Heart right ventricle (tissue), 16 donors: ENCODE measurements around the gene EFTUD2. TPM values are rescaled to one million over a fixed set of nuclear protein-coding genes. Genes with fewer than 3 reads are reported as not detected.

Experiments
- ATAC-seq, 8 donors: fragments of 200-7000 bp; cut with Tn5 transposase; one replicate each; pipeline ENCODE4 v1.9.1; 2020; ENCODE audit warnings: mild to moderate bottlenecking in 8 of 8, moderate library complexity in 8 of 8, moderate number of reproducible peaks in 1 of 8
- DNase-seq, 2 donors: peaks; one replicate each; pipeline ENCODE4 v3.0.0-alpha.2; 2020
- H3K27ac ChIP-seq, 10 donors: fragments of 200-600 bp; sonication (generic) in 2 of 10; one replicate each; pipeline versions ENCODE4 v1.5.0 to v1.8.0; 2020 to 2022; ENCODE audit warnings: mild to moderate bottlenecking in 3 of 10
- H3K27me3 ChIP-seq, 7 donors: fragments of 200-600 bp; one replicate each; pipeline ENCODE4 v1.8.0; 2021 to 2022; ENCODE audit warnings: mild to moderate bottlenecking in 2 of 7
- H3K36me3 ChIP-seq, 9 donors: fragments of 200-600 bp; sonication (generic) in 1 of 9; one replicate each; pipeline versions ENCODE4 v1.5.0 to v1.8.0; 2020 to 2022; ENCODE audit warnings: mild to moderate bottlenecking in 2 of 9
- H3K4me1 ChIP-seq, 9 donors: fragments of 200-600 bp; sonication (generic) in 1 of 9; one replicate each; pipeline versions ENCODE4 v1.5.0 to v1.8.0; 2020 to 2022; ENCODE audit warnings: mild to moderate bottlenecking in 4 of 9
- H3K4me3 ChIP-seq, 10 donors: fragments of 200-600 bp; sonication (generic) in 2 of 10; one replicate each; pipeline versions ENCODE4 v1.5.0 to v1.8.0; 2020 to 2022; ENCODE audit warnings: mild to moderate bottlenecking in 7 of 10, moderate library complexity in 2 of 10
- H3K9me3 ChIP-seq, 11 donors: fragments of 200-600 bp in 10 of 11; sonication (generic) in 2 of 11; one replicate each; pipeline versions ENCODE4 v1.5.0 to v1.8.0; 2013 to 2022; ENCODE audit warnings: mild to moderate bottlenecking in 2 of 11, control low read depth in 1 of 11, moderate library complexity in 1 of 11
- CTCF ChIP-seq, 9 donors: fragments of 200-600 bp; sonication (generic) in 2 of 9; IDR thresholded peaks; one replicate each; pipeline versions ENCODE4 v1.5.0 to v1.8.0; 2021 to 2022; ENCODE audit warnings: antibody characterized with exemption in 9 of 9, mild to moderate bottlenecking in 5 of 9, moderate library complexity in 1 of 9
- WGBS, 2 donors: extraction: QIAGEN DNeasy Blood & Tissue Kit; methylation state at CpG; one replicate each; pipeline ENCODE4 v1.1.7; 2013; ENCODE audit warnings: inconsistent platforms in 1 of 2; 5-methylcytosine and 5-hydroxymethylcytosine counted together
- intact Hi-C, 10 donors: fragments of 100-400 bp; cut with DNase I; formaldehyde crosslinking; loops; one replicate each; pipeline versions ENCODE4 v1.11.1 to v1.14.2; 2022
- polyA plus RNA-seq, 2 donors: library from polyadenylated mRNA; stranded (reverse); fragments of 200-250 nt; gene quantifications; one replicate each; pipeline ENCODE4 v1.2.3, GENCODE V29; 2013
- total RNA-seq, 10 donors: library from RNA; stranded (reverse); fragmentation: NEBNext Ultra II Directional in 3 of 10; extraction: Animal tissue kit (Norgen Biotek cat#: 25700) in 3 of 10; gene quantifications; one replicate each; pipeline versions ENCODE4 v1.2.1 to v1.2.4, GENCODE V29; 2021 to 2023
- donor health status: Arrhythmogenic right ventricular cardiomyopathy.
- donor health status: ischemic (EF 13 %, LVEDD 7.1; RV severe dilation, severe dysfunction).
- donor health status: healthy with polysubstance abuse.
- donor health status: DM: no; HTN: yes; CAD: no.
- donor health status: DM: no; HTN: no; CAD: no.
- donor health status: ischemic (EF 25% LVEDD 6.9; RV normal size, moderate dysfunction).
- donor health status: ischemic (EF 25% LVEDD 5.7; RV mildly dilated, moderate dysfunction).
- donor health status: healthy.
- donor health status: DM: yes; HTN: yes; CAD: no.
- donor health status: Ischemic cardiomyopathy.
- donor health status: ischemic (EF 35%, LVEDD 5.7; RV mildly dilated, moderate dysfunction).
- donor health status: nonischemic (EF 11% LVEDD 7.7; RV severe dilation, severe dysfunction).
- donor health status: DM: yes; HTN: yes; CAD: no.
- donor health status: PGD.
- donor health status: ischemic (EF 29% LVEDD 5.4; RV normal size, mild dysfunction).
- donor health status: nonischemic (EF 23%, LVEDD 6.1; RV moderate dilation, normal function).

The EFTUD2 gene
- total and polyA plus RNA-seq, 12 donors, result 21.6 to 78.2 (median 61.5) TPM

GRCh38 chr17:44862278-44862914 is 36.8 kb downstream of the EFTUD2 start:
- Histone ChIP-seq H3K9me3 (no peaks in the 10 kb centered on the region), H3K4me1 (peaks cover 0 to 12% (median 0%) of the 10 kb centered on the region in 9 donors), H3K4me3 (no peak overlapping the region), H3K27ac (no peak overlapping the region), H3K27me3 (no peaks in the 10 kb centered on the region), H3K36me3 (peaks cover 0 to 98% (median 68%) of the 10 kb centered on the region in 9 donors)
- WGBS, 2 donors, result 87 to 88% methylated on average over 9 of the region's 9 CpGs
- intact Hi-C loops, result loop anchor here in 1 of 10 donors (5.0 kb wide), 1 partner anchor 85 kb away; no protein-coding TSS in a partner anchor
- no peak for ATAC-seq
- TF ChIP-seq CTCF (IDR thresholded peaks at IDR 0.05), result no peak
- DNase-seq, result no peak

DNA sequence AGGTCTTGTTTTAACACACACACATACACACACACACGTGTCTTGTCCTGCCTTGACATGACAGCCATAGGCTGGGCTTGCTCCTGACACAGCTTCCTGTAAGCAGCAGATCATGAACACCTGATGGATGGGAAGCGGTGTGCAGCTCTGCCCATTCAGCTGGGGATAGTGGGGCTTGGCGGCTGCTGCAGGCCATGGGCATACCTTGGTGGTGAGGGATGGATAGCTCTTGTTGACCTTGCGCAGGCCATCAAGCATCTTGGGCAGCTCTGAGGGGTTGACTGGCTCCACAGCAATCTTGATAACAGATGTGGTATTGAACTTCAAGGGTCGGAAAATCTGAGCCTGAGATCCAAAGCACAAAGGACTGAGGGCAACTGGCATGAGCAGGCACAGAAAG is 39.5 kb downstream of the EFTUD2 start:
- TF ChIP-seq CTCF (IDR thresholded peaks at IDR 0.05), result no peak
- no peak for ATAC-seq
- no peaks in the 10 kb centered on the region for H3K9me3 ChIP-seq
- H3K4me3 ChIP-seq, result no peak overlapping the region
- H3K27ac ChIP-seq, result no peak overlapping the region
- no peaks in the 10 kb centered on the region for H3K27me3 ChIP-seq
- WGBS, 2 donors, result 87 to 94% methylated on average over 5 of the region's 5 CpGs
- peaks cover 0 to 4% (median 0%) of the 10 kb centered on the region in 9 donors for H3K4me1 ChIP-seq
- intact Hi-C loops, result loop anchor here in 1 of 10 donors (5.0 kb wide), 1 partner anchor 82 kb away; no protein-coding TSS in a partner anchor
- DNase-seq, result no peak
- H3K36me3 ChIP-seq, result peaks cover 0 to 100% (median 92%) of the 10 kb centered on the region in 9 donors

DNA sequence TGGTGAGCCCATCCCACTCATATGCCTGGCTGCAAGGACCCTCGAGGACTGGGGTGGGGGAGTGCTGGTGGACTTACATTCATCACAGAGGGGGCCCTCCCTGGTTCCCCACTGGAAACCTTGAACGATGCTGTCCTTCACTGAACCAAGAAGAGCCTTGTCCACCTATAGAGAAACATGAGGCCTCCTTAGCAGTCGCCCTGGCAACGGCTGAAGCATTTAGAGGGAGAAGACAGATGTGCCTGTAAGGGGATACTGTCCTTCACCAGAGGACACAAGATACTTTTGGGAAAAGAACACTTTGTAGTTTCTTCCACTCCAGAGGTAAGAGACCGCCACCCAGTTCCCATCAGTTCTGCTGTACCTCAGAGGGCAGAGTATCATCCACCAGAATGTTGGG is 45.1 kb downstream of the EFTUD2 start:
- H3K36me3 ChIP-seq, result peaks cover 3 to 99% (median 75%) of the 10 kb centered on the region in 9 donors
- no peaks in the 10 kb centered on the region for H3K9me3 ChIP-seq
- DNase-seq (no peak), ATAC-seq (no peak)
- no peak overlapping the region for H3K27ac ChIP-seq
- H3K4me1 ChIP-seq, result peaks cover 0 to 5% (median 0%) of the 10 kb centered on the region in 9 donors
- intact Hi-C loops, result no loop called here
- TF ChIP-seq CTCF (IDR thresholded peaks at IDR 0.05), result no peak
- no peaks in the 10 kb centered on the region for H3K27me3 ChIP-seq
- WGBS, 2 donors, result 94 to 97% methylated on average over 5 of the region's 5 CpGs
- H3K4me3 ChIP-seq, result no peak overlapping the region

DNA sequence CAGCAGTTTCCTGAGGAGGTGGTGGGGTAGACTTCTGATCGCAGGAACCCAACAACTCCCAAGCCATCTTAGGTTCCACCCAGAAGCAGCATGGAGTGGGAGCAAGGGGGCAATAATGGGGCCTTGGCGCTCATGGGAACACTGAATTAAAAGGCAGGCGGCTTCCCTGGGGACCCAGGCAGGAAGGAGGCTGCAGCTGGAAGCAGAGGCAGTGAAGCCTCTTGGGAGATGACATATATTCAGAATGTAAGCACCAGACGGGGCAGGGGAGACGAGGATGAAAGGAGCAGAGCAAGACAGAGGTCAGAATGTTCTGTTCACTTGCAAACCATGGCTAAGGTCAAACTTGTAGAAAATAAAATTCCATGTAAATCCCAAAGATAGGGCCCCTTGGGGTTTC is 48.6 kb downstream of the EFTUD2 start:
- Histone ChIP-seq H3K27ac (peak overlapping the region in 8 of 10 donors; percentile 40 to 68 (median 58)), H3K36me3 (peaks cover 3 to 65% (median 39%) of the 10 kb centered on the region in 9 donors), H3K4me3 (no peak overlapping the region), H3K27me3 (no peaks in the 10 kb centered on the region), H3K4me1 (peaks cover 0 to 10% (median 0%) of the 10 kb centered on the region in 9 donors), H3K9me3 (no peaks in the 10 kb centered on the region)
- TF ChIP-seq CTCF (IDR thresholded peaks at IDR 0.05), result no peak
- DNase-seq (peak; percentile 64 to 66), ATAC-seq (peak; percentile 55 to 84 (median 66))
- intact Hi-C loops, result no loop called here
- WGBS, 2 donors, result 55 to 76% methylated on average over 5 of the region's 5 CpGs
